Measurements from ENCODE around the gene RUNDC1. TPM values are rescaled to one million over a fixed set of nuclear protein-coding genes. Genes with fewer than 3 reads are reported as not detected.
"Not testable (repeated sequence)": the region's sequence is repeated elsewhere in the genome, so short reads cannot be mapped to it uniquely, and the experiment has no call there.

Gene RUNDC1
- total RNA-seq, 1 donor from 2014 or later: 13.1 TPM

DNA sequence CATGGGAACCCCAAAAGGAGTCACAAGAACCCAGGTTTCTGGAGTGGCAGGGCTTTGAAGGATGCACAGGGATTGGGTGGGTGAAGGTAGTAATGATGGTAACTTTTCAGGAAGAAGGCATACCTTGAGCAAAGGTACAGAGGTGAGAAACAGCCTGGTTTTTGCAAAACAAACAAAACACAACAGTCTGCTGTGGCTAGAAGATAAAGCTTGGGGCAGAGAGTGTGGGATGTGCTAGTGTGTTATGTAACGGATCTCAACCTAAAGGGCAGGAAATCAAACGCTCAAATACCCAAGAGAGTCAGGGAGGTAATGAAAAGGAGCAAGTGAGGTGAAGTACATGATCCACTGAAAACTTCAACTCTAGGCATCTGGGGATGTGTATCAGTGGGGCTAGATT lies 5.1 kb upstream of the RUNDC1 start:
- Mint-ChIP-seq H3K27ac (ENCODE audit: unreplicated experiment) (no peak overlapping the region), H3K36me3 (ENCODE audit: low read depth) (no peaks in the 10 kb centered on the region), H3K4me3 (ENCODE audit: unreplicated experiment) (no peak overlapping the region), H3K4me1 (ENCODE audit: low read depth) (peaks cover 17% of the 10 kb centered on the region), H3K9me3 (ENCODE audit: low read depth) (no peaks in the 10 kb centered on the region), H3K27me3 (ENCODE audit: low read depth) (no peaks in the 10 kb centered on the region)
- TF ChIP-seq, protein P1, sequence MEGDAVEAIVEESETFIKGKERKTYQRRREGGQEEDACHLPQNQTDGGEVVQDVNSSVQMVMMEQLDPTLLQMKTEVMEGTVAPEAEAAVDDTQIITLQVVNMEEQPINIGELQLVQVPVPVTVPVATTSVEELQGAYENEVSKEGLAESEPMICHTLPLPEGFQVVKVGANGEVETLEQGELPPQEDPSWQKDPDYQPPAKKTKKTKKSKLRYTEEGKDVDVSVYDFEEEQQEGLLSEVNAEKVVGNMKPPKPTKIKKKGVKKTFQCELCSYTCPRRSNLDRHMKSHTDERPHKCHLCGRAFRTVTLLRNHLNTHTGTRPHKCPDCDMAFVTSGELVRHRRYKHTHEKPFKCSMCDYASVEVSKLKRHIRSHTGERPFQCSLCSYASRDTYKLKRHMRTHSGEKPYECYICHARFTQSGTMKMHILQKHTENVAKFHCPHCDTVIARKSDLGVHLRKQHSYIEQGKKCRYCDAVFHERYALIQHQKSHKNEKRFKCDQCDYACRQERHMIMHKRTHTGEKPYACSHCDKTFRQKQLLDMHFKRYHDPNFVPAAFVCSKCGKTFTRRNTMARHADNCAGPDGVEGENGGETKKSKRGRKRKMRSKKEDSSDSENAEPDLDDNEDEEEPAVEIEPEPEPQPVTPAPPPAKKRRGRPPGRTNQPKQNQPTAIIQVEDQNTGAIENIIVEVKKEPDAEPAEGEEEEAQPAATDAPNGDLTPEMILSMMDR (IDR thresholded peaks at IDR 0.05): no peak
- no peak for DNase-seq (ENCODE audit: low spot score)

GRCh38 chr17:42975701-42976100 lies 4.7 kb upstream of the RUNDC1 start:
- H3K9me3 Mint-ChIP-seq (ENCODE audit: low read depth); H3K27ac Mint-ChIP-seq (ENCODE audit: unreplicated experiment); H3K36me3 Mint-ChIP-seq (ENCODE audit: low read depth); H3K27me3 Mint-ChIP-seq (ENCODE audit: low read depth); DNase-seq (ENCODE audit: low spot score); H3K4me3 Mint-ChIP-seq (ENCODE audit: unreplicated experiment): not testable (repeated sequence)
- peaks cover 19% of the 10 kb centered on the region for H3K4me1 Mint-ChIP-seq (ENCODE audit: low read depth)

- no peaks in the 10 kb centered on the region for H3K27me3 Mint-ChIP-seq (ENCODE audit: low read depth)
- H3K4me3 Mint-ChIP-seq (ENCODE audit: unreplicated experiment): peak within 1 kb of the TSS; percentile 99
- peaks cover 35% of the 10 kb centered on the region for H3K4me1 Mint-ChIP-seq (ENCODE audit: low read depth)
- H3K27ac Mint-ChIP-seq (ENCODE audit: unreplicated experiment): peak within 1 kb of the TSS; percentile 92
- DNase-seq (ENCODE audit: low spot score): no peak
- peaks cover 5% of the 10 kb centered on the region for H3K36me3 Mint-ChIP-seq (ENCODE audit: low read depth)
- H3K9me3 Mint-ChIP-seq (ENCODE audit: low read depth): no peaks in the 10 kb centered on the region
- TF ChIP-seq, protein P1 (IDR thresholded peaks at IDR 0.05): no peak
These were observed 673 bp upstream of the RUNDC1 start, which contains the start of gene PTGES3L for GRCh38 chr17:42979511-42980273. Gene PTGES3L (minus strand): TSS chr17:42980080. CDS start chr17:42980053, 27 bp downstream.

GRCh38 chr17:42980766-42981397 lies 517 bp downstream of the RUNDC1 start:
- no peaks in the 10 kb centered on the region for H3K27me3 Mint-ChIP-seq (ENCODE audit: low read depth)
- DNase-seq (ENCODE audit: low spot score): no peak
- peaks cover 35% of the 10 kb centered on the region for H3K4me1 Mint-ChIP-seq (ENCODE audit: low read depth)
- TF ChIP-seq, protein P1 (IDR thresholded peaks at IDR 0.05): peak; percentile 41
- peak overlapping the region; percentile 99 for H3K4me3 Mint-ChIP-seq (ENCODE audit: unreplicated experiment)
- no peaks in the 10 kb centered on the region for H3K9me3 Mint-ChIP-seq (ENCODE audit: low read depth)
- H3K27ac Mint-ChIP-seq (ENCODE audit: unreplicated experiment): peak overlapping the region; percentile 89
- H3K36me3 Mint-ChIP-seq (ENCODE audit: low read depth): peaks cover 9% of the 10 kb centered on the region

GRCh38 chr17:42982266-42982665 lies 1.9 kb downstream of the RUNDC1 start:
- Mint-ChIP-seq H3K27me3 (ENCODE audit: low read depth) (no peaks in the 10 kb centered on the region), H3K4me1 (ENCODE audit: low read depth) (peaks cover 32% of the 10 kb centered on the region), H3K27ac (ENCODE audit: unreplicated experiment) (no peak overlapping the region), H3K36me3 (ENCODE audit: low read depth) (peaks cover 10% of the 10 kb centered on the region), H3K4me3 (ENCODE audit: unreplicated experiment) (peak overlapping the region; percentile 99), H3K9me3 (ENCODE audit: low read depth) (no peaks in the 10 kb centered on the region)
- TF ChIP-seq, protein P1 (IDR thresholded peaks at IDR 0.05): no peak
- no peak for DNase-seq (ENCODE audit: low spot score)
